Skeletal muscle tissue (tissue), 4 donors: ENCODE data around the gene SLC16A11. TPM values are rescaled to one million over a fixed set of nuclear protein-coding genes. Genes with fewer than 3 reads are reported as not detected.

Source experiments
- H3K27ac ChIP-seq: one replicate; pipeline ENCODE4 v1.7.0; 2013; ENCODE audit warnings: mild to moderate bottlenecking, low read depth, low read length, inconsistent platforms
- H3K27me3 ChIP-seq, 3 donors: one replicate each; pipeline ENCODE4 v1.7.0; 2013; ENCODE audit warnings: low read length in 3 of 3; ENCODE audit not compliant: control insufficient read depth in 3 of 3, insufficient read depth in 3 of 3
- H3K36me3 ChIP-seq, 3 donors: one replicate each; pipeline ENCODE4 v1.7.0; 2013; ENCODE audit warnings: low read length in 3 of 3; ENCODE audit not compliant: control insufficient read depth in 3 of 3, insufficient read depth in 3 of 3
- H3K4me1 ChIP-seq, 3 donors: one replicate each; pipeline ENCODE4 v1.7.0; 2013; ENCODE audit warnings: low read length in 3 of 3, mild to moderate bottlenecking in 3 of 3; ENCODE audit not compliant: control insufficient read depth in 3 of 3, insufficient read depth in 3 of 3
- H3K4me3 ChIP-seq, 3 donors: one replicate each; pipeline ENCODE4 v1.7.0; 2013; ENCODE audit warnings: low read length in 3 of 3
- H3K9ac ChIP-seq, 3 donors: one replicate each; pipeline ENCODE4 v1.7.0; 2013; ENCODE audit warnings: low read length in 3 of 3, mild to moderate bottlenecking in 3 of 3, moderate library complexity in 2 of 3, low read depth in 1 of 3
- H3K9me3 ChIP-seq, 3 donors: one replicate each; pipeline ENCODE4 v1.7.0; 2013; ENCODE audit warnings: low read length in 3 of 3; ENCODE audit not compliant: control insufficient read depth in 3 of 3
- total RNA-seq: library from RNA; depleted of rRNA; stranded (reverse); fragments of >200 nt; gene quantifications from one replicate; pipeline ENCODE4 v1.2.3, GENCODE V29; 2014
- donor health status: Osteomylitis.

The SLC16A11 gene
- total RNA-seq, 1 donor from 2014 or later = not detected

DNA sequence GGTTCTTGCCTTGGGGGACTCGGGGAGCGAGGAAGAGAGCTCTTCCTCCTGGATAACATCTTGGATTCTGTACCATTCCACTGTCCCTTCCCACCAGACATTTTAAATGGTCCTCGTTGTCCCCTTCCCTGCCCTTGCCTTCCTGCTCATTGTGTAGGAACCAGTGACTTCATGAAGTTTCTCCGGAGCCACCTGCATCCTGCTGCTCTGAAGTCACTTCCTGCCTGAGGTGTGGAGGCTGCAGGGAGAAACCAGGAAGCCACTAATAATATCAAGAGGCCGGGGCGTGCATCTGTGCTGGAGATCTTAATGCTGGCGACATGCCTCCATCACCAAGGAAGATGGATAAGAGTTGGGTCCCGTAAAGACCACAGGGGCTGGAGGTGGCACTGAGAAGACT, 14.2 kb downstream of the SLC16A11 start:
- Histone ChIP-seq H3K27ac (peak overlapping the region; percentile 36), H3K27me3 (peaks cover 0 to 4% (median 0%) of the 10 kb centered on the region in 3 donors), H3K36me3 (peaks cover 0 to 2% (median 0%) of the 10 kb centered on the region in 3 donors), H3K9me3 (no peaks in the 10 kb centered on the region), H3K4me3 (no peak overlapping the region), H3K4me1 (peaks cover 6 to 16% (median 12%) of the 10 kb centered on the region in 3 donors), H3K9ac (no peak overlapping the region)

GRCh38 chr17:7029096-7029495, 14.8 kb downstream of the SLC16A11 start:
- H3K4me1 ChIP-seq = peaks cover 6 to 16% (median 14%) of the 10 kb centered on the region in 3 donors

DNA sequence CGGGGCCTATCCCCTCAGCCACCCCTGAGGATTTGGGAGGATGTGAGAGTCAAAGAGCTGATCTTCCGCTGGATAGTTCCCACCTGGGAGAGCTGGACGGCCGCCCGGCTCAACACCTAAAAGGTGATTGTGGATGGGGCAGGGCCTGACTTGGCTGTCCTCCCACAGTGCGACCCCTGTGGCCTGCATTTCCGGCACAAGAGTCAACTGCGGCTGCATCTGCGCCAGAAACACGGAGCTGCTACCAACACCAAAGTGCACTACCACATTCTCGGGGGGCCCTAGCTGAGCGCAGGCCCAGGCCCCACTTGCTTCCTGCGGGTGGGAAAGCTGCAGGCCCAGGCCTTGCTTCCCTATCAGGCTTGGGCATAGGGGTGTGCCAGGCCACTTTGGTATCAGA, 16.6 kb downstream of the SLC16A11 start:
- H3K4me1 ChIP-seq = peaks cover 15 to 16% (median 16%) of the 10 kb centered on the region in 3 donors
- no peaks in the 10 kb centered on the region for H3K9me3 ChIP-seq
- H3K4me3 ChIP-seq = no peak overlapping the region
- peaks cover 0 to 2% (median 0%) of the 10 kb centered on the region in 3 donors for H3K36me3 ChIP-seq
- no peak overlapping the region for H3K9ac ChIP-seq
- H3K27me3 ChIP-seq = peaks cover 10 to 13% (median 12%) of the 10 kb centered on the region in 3 donors
- H3K27ac ChIP-seq = no peak overlapping the region

More at GRCh38 chr17:7029096-7029495, 14.8 kb downstream of the SLC16A11 start:
- Histone ChIP-seq H3K9me3 (no peaks in the 10 kb centered on the region), H3K27ac (peak overlapping the region; percentile 36), H3K4me3 (no peak overlapping the region), H3K36me3 (peaks cover 0 to 2% (median 0%) of the 10 kb centered on the region in 3 donors), H3K9ac (no peak overlapping the region), H3K27me3 (peaks cover 0 to under 1% (median 0%) of the 10 kb centered on the region in 3 donors)

GRCh38 chr17:7026471-7027115, 17.3 kb downstream of the SLC16A11 start:
- H3K27me3 ChIP-seq = peaks cover 14 to 17% (median 16%) of the 10 kb centered on the region in 3 donors
- no peaks in the 10 kb centered on the region for H3K9me3 ChIP-seq
- peak overlapping the region in 1 of 3 donors; percentile 50 for H3K9ac ChIP-seq
- peaks cover 18 to 21% (median 18%) of the 10 kb centered on the region in 3 donors for H3K4me1 ChIP-seq
- H3K36me3 ChIP-seq = peaks cover 0 to 2% (median 0%) of the 10 kb centered on the region in 3 donors
- no peak overlapping the region for H3K27ac ChIP-seq
- H3K4me3 ChIP-seq = no peak overlapping the region

- peaks cover 0 to 2% (median 0%) of the 10 kb centered on the region in 3 donors for H3K36me3 ChIP-seq
- no peaks in the 10 kb centered on the region for H3K9me3 ChIP-seq
- H3K27me3 ChIP-seq = peaks cover 14 to 17% (median 16%) of the 10 kb centered on the region in 3 donors
- no peak overlapping the region for H3K4me3 ChIP-seq
- H3K27ac ChIP-seq = no peak overlapping the region
- no peak overlapping the region for H3K9ac ChIP-seq
- peaks cover 26 to 32% (median 31%) of the 10 kb centered on the region in 3 donors for H3K4me1 ChIP-seq
Observed at GRCh38 chr17:7025245-7025644, 18.6 kb downstream of the SLC16A11 start.

- peaks cover 14 to 17% (median 16%) of the 10 kb centered on the region in 3 donors for H3K27me3 ChIP-seq
- H3K27ac ChIP-seq = no peak overlapping the region
- peak overlapping the region in 2 of 3 donors; percentile 7 to 54 for H3K4me3 ChIP-seq
- H3K36me3 ChIP-seq = peaks cover 0 to 2% (median 0%) of the 10 kb centered on the region in 3 donors
- H3K9me3 ChIP-seq = no peaks in the 10 kb centered on the region
- H3K4me1 ChIP-seq = peaks cover 28 to 33% (median 29%) of the 10 kb centered on the region in 3 donors
- no peak overlapping the region for H3K9ac ChIP-seq
Observed at GRCh38 chr17:7024402-7024785, 19.5 kb downstream of the SLC16A11 start.

- no peaks in the 10 kb centered on the region for H3K9me3 ChIP-seq
- peak overlapping the region; percentile 57 to 72 (median 63) for H3K4me3 ChIP-seq
- peak overlapping the region; percentile 59 to 86 (median 79) for H3K9ac ChIP-seq
- H3K36me3 ChIP-seq = peaks cover 0 to 2% (median 0%) of the 10 kb centered on the region in 3 donors
- H3K4me1 ChIP-seq = peaks cover 30 to 34% (median 34%) of the 10 kb centered on the region in 3 donors
- peak overlapping the region; percentile 87 for H3K27ac ChIP-seq
- H3K27me3 ChIP-seq = peaks cover 14 to 17% (median 16%) of the 10 kb centered on the region in 3 donors
Observed at GRCh38 chr17:7023576-7024401, 20.1 kb downstream of the SLC16A11 start.

GRCh38 chr17:7022781-7023571, 20.9 kb downstream of the SLC16A11 start, which contains the start of gene BCL6B:
Gene BCL6B (plus strand): TSS chr17:7023050. CDS start chr17:7023672, 622 bp downstream.
- Histone ChIP-seq H3K36me3 (peaks cover 0 to 2% (median 0%) of the 10 kb centered on the region in 3 donors), H3K27ac (peak within 1 kb of the TSS; percentile 87), H3K9me3 (no peaks in the 10 kb centered on the region), H3K27me3 (peaks cover 14 to 17% (median 16%) of the 10 kb centered on the region in 3 donors), H3K9ac (peak within 1 kb of the TSS; percentile 75 to 86 (median 79)), H3K4me3 (peak within 1 kb of the TSS; percentile 57 to 72 (median 63)), H3K4me1 (peaks cover 33 to 40% (median 36%) of the 10 kb centered on the region in 3 donors)
